SKM-1 treated with dmso at 0.1 percent for 144 hours (cell line): ENCODE data around the gene HASPIN.
"Not testable (repeated sequence)": the region's sequence is repeated elsewhere in the genome, so short reads cannot be mapped to it uniquely, and the experiment has no call there.

Source experiments
- DNase-seq: peaks from one replicate; lab custom pipeline; 2025; ENCODE audit not compliant: unreplicated experiment; lab: John Stamatoyannopoulos, UW

Gene HASPIN

GRCh38 chr17:3734911-3735276, 11.2 kb downstream of the HASPIN start:
- not testable (repeated sequence) for DNase-seq

GRCh38 chr17:3735515-3735914, 11.8 kb downstream of the HASPIN start:
- DNase-seq = no peak

GRCh38 chr17:3738562-3739295, 15.0 kb downstream of the HASPIN start:
- no peak for DNase-seq

- DNase-seq = no peak
Observed at GRCh38 chr17:3739422-3740124, 15.9 kb downstream of the HASPIN start.

- DNase-seq = no peak
Observed at GRCh38 chr17:3740611-3741073, 16.9 kb downstream of the HASPIN start.

- DNase-seq = no peak
Observed at GRCh38 chr17:3744014-3744413, 20.3 kb downstream of the HASPIN start.

- no peak for DNase-seq
Observed at GRCh38 chr17:3745071-3745470, 21.4 kb downstream of the HASPIN start.

- no peak for DNase-seq
Observed at GRCh38 chr17:3747805-3748204, 24.1 kb downstream of the HASPIN start.

GRCh38 chr17:3748576-3748975, 24.9 kb downstream of the HASPIN start:
- DNase-seq = no peak

- no peak for DNase-seq
Observed at GRCh38 chr17:3750296-3750695, 26.6 kb downstream of the HASPIN start.

- DNase-seq = no peak
Observed at GRCh38 chr17:3750926-3751325, 27.2 kb downstream of the HASPIN start.

- DNase-seq = no peak
Observed at GRCh38 chr17:3751836-3752235, 28.1 kb downstream of the HASPIN start.

- DNase-seq = no peak
Observed at GRCh38 chr17:3753624-3754023, 29.9 kb downstream of the HASPIN start.

GRCh38 chr17:3754066-3754457, 30.4 kb downstream of the HASPIN start:
- DNase-seq = no peak

GRCh38 chr17:3754458-3755334, 31.0 kb downstream of the HASPIN start:
- no peak for DNase-seq

GRCh38 chr17:3755335-3756030, 31.8 kb downstream of the HASPIN start:
- no peak for DNase-seq

GRCh38 chr17:3759597-3760216, 36.0 kb downstream of the HASPIN start:
- no peak for DNase-seq

- no peak for DNase-seq
Observed at GRCh38 chr17:3761036-3761917, 37.6 kb downstream of the HASPIN start.

GRCh38 chr17:3761918-3762380, 38.2 kb downstream of the HASPIN start:
- DNase-seq = no peak
